22Rv1 (cell line): ENCODE results near the gene ZNF497.

ENCODE experiments used
- H3K27ac ChIP-seq: fragments of 450-650 bp; 2 replicates; pipeline ENCODE4 v1.5.1; 2017
- ZFX ChIP-seq: fragments of 450-650 bp; IDR thresholded peaks from 2 replicates; pipeline ENCODE4 v1.6.1; 2017; ENCODE audit warnings: antibody characterized with exemption, borderline replicate concordance
- TF ChIP-seq, protein P1 (sequence below): fragments of 450-650 bp; IDR thresholded peaks from 2 replicates; pipeline ENCODE4 v1.5.1; 2017; ENCODE audit warnings: mild to moderate bottlenecking

ZNF497 gene

DNA sequence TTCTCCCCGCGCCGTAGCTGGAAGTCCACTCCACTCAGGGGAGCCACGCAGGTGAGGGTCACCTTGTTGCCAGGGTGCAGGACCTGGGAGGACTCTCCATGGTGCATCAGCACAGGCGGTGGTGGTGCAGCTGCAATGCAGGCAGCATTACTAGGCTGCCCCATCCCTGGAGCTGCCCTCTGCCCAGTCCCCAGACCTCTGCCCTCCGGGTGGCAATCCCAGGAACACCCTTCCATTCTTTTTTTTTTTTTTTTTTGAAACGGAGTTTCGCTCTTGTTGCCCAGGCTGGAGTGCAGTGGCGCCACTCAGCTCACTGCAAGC is 11.0 kb downstream of the ZNF497 start:
- no peak overlapping the region for H3K27ac ChIP-seq
- TF ChIP-seq ZFX = no peak
- TF ChIP-seq, protein P1, sequence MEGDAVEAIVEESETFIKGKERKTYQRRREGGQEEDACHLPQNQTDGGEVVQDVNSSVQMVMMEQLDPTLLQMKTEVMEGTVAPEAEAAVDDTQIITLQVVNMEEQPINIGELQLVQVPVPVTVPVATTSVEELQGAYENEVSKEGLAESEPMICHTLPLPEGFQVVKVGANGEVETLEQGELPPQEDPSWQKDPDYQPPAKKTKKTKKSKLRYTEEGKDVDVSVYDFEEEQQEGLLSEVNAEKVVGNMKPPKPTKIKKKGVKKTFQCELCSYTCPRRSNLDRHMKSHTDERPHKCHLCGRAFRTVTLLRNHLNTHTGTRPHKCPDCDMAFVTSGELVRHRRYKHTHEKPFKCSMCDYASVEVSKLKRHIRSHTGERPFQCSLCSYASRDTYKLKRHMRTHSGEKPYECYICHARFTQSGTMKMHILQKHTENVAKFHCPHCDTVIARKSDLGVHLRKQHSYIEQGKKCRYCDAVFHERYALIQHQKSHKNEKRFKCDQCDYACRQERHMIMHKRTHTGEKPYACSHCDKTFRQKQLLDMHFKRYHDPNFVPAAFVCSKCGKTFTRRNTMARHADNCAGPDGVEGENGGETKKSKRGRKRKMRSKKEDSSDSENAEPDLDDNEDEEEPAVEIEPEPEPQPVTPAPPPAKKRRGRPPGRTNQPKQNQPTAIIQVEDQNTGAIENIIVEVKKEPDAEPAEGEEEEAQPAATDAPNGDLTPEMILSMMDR = no peak

DNA sequence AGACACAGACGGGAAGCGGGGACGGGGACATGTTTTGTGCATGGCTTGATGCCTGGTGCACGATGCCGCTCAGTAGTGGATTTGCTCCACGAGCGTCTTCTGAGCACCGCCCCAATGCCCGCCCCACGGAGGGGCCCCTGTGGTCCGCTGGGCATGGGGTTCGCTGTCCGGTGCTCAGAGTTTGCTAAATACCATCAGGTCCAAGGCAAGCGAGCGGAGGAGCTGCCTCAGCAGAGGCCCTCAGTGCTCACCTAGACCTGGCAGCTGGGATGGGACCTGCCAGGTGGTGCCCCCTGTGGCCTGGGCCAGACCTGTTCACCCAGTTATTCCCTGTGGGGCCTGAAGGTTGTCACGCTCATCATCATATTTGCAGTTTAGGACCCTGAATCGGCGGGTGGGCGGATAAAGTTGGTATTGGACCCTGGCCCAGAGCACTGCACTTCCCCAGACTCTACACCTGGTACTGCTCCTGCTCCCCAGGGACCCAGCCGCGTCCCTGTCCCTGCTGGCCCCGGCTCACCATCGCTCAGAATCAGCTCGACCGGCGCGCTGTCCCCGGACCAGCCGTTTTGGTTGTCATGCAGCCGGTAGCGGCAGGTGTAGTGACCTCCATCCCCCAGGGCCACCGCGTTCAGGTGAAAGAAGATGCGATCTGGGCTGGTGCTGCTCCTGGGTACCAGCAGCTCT is 11.5 kb downstream of the ZNF497 start:
- no peak for TF ChIP-seq ZFX
- TF ChIP-seq, protein P1 = no peak
- H3K27ac ChIP-seq = no peak overlapping the region

GRCh38 chr19:58350001-58350861 is 12.3 kb downstream of the ZNF497 start:
- H3K27ac ChIP-seq = no peak overlapping the region
- no peak for TF ChIP-seq ZFX
- TF ChIP-seq, protein P1 = no peak

GRCh38 chr19:58349590-58349989 is 13.0 kb downstream of the ZNF497 start:
- TF ChIP-seq, protein P1 = no peak
- TF ChIP-seq ZFX = no peak

DNA sequence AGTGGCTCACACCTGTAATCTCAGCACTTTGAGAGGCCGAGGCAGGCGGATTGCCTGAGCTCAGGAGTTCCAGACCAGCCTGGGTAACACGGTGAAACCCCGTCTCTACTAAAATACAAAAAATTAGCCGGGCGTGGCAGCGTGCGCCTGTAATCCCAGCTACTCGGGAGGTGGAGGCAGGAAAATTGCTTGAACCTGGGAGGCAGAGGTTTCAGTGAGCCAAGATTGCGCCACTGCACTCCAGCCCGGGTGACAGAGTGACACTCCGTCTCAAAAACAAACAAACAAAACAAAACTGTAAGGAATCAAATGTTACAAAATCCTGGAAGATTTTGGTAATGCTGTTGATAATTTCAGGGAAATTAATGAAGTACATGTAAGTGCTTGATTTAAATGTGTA is 14.5 kb downstream of the ZNF497 start:
- H3K27ac ChIP-seq = peak overlapping the region; percentile 48

More at GRCh38 chr19:58349590-58349989, 13.0 kb downstream of the ZNF497 start:
- H3K27ac ChIP-seq = no peak overlapping the region

DNA sequence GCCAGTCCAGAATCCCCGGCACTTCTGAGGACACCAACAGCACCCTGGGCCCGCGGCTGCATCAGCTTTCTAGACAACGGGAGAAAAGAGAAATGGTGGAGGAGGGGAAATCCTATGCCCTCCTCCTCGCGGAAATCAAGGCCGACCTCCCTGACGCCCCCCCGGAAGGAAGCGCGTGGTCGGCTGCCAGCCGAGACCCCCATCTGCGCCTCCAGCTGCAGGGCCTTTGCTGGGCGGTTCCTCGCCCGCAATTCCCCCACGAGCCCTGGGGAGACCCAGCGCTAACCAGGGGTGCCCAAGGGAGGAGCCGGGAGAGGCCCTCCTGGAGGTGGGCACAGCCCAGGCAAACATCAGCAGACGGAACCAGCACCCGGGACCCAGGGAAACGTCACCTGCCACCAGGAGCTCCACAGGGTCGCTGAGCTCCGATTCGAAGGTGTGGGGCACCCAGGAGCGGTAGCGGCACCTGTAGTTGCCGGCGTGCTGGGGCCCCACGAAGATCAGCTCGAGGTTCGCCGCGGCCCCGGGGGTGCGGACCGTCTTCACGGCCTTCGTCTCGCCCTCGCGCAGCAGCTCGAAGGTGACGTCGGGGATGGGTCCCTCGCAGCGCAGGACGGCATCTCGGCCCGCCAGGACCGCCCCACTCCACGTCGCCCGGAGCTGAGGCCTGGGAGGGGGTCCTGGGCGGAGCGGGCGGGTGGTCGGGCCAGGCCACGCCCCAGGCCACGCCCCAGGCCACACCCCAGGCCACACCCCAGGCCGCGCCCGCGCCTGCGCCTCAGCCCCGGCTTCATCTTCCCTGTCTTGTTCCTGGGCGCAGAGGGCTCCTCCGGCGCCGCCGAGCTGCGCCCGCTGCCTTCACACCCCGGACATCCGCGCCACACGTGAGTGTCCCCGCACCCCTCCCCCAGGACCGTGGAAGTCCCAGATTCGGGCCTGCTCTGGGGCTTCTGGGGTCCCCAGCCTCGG is 15.3 kb downstream of the ZNF497 start:
- H3K27ac ChIP-seq = peak overlapping the region; percentile 48
- TF ChIP-seq, protein P1 = no peak
- TF ChIP-seq ZFX = no peak

DNA sequence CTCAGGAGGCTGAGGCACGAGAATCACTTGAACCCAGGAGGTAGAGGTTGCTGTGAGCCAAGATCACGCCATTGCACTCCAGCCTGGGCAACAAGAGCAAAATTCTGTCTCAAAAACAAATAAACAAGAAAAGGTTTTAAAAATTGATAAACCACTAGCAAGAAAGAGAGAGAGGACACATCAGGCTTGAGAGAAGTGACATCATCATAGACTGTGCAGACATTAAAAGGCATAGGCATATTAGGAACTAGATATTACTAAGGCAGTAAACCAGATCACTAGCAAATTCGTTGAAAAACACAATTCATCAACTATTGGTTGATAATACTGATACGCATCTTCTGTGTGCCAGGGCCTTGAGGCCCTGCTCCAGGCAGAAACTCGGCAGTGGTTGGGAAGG is 17.0 kb downstream of the ZNF497 start:
- no peak for TF ChIP-seq ZFX
- TF ChIP-seq, protein P1 = no peak
- H3K27ac ChIP-seq = no peak overlapping the region
